GM21447 (cell line): ENCODE measurements around the gene ABCF2.

ENCODE experiments used
- ATAC-seq: cut with Tn5 transposase; IDR thresholded peaks from one replicate; pipeline ENCODE4 v1.9.1; 2021; ENCODE audit not compliant: unreplicated experiment

Gene ABCF2

GRCh38 chr7:151226875-151227782 is at the start of gene ABCF2:
Gene ABCF2, minus strand, starts transcription at chr7:151227205. Its CDS starts 747 bp downstream, at chr7:151226458.
- peak; percentile 98 for ATAC-seq

- no peak for ATAC-seq
Observed at GRCh38 chr7:151275813-151276577, 49.0 kb upstream of the ABCF2 start.

GRCh38 chr7:151274936-151275812 is 48.2 kb upstream of the ABCF2 start:
- no peak for ATAC-seq

- ATAC-seq = no peak
Observed at GRCh38 chr7:151274396-151274795, 47.4 kb upstream of the ABCF2 start.

GRCh38 chr7:151273651-151274390 is 46.8 kb upstream of the ABCF2 start:
- ATAC-seq = no peak

- no peak for ATAC-seq
Observed at GRCh38 chr7:151272877-151273276, 45.9 kb upstream of the ABCF2 start.

GRCh38 chr7:151272405-151272804 is 45.4 kb upstream of the ABCF2 start:
- ATAC-seq = no peak

- no peak for ATAC-seq
Observed at GRCh38 chr7:151271699-151272355, 44.8 kb upstream of the ABCF2 start.

GRCh38 chr7:151269511-151269910 is 42.5 kb upstream of the ABCF2 start:
- ATAC-seq = no peak

- no peak for ATAC-seq
Observed at GRCh38 chr7:151265351-151265931, 38.4 kb upstream of the ABCF2 start.

- ATAC-seq = no peak
Observed at GRCh38 chr7:151264615-151265014, 37.6 kb upstream of the ABCF2 start.

GRCh38 chr7:151261529-151261928 is 34.5 kb upstream of the ABCF2 start:
- no peak for ATAC-seq

GRCh38 chr7:151260883-151261282 is 33.9 kb upstream of the ABCF2 start:
- ATAC-seq = no peak

GRCh38 chr7:151260471-151260870 is 33.5 kb upstream of the ABCF2 start:
- ATAC-seq = no peak

GRCh38 chr7:151257990-151258389 is 31.0 kb upstream of the ABCF2 start:
- no peak for ATAC-seq

GRCh38 chr7:151256410-151257045 is 29.5 kb upstream of the ABCF2 start:
- ATAC-seq = no peak

- no peak for ATAC-seq
Observed at GRCh38 chr7:151255390-151255789, 28.4 kb upstream of the ABCF2 start.

- no peak for ATAC-seq
Observed at GRCh38 chr7:151254851-151255250, 27.8 kb upstream of the ABCF2 start.

GRCh38 chr7:151254316-151254715 is 27.3 kb upstream of the ABCF2 start:
- ATAC-seq = no peak
